Measurements from ENCODE around the gene NAV3.
A peak's percentile ranks its signal among the peaks of the same experiment; 100 is the strongest.

NAV3 gene

DNA sequence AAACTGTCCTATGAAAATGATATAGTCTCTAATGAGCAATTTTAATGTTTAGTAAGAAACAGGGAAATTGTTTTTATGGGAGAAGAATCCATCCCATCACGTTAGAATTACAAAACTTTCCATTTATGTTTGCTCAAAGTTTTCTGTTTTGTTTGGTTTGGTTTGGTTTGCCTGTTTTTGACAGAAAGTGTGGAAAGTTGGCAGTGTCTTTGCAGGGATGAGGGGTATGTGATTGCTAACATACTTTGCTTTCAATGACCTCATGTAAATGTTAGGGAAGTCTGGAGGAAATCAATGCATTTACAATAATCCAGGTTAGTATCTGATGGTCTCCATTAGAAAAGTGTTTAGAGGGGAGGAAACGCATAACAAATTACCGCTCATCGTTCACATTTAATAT lies 12.3 kb upstream of the NAV3 start:
- CTCF ChIA-PET: no interaction called here
- POLR2A ChIA-PET: no interaction called here
- no peak for DNase-seq
- Histone ChIP-seq H3K9me3 (ENCODE audit: control extremely low read depth in 1 of 5, control insufficient read depth in 4 of 5, insufficient read depth in 2 of 5, low read depth in 1 of 5, low read length in 4 of 5) (no peaks in the 10 kb centered on the region), H3K27ac (ENCODE audit: insufficient read depth in 1 of 2, low read depth in 1 of 2, low read length in 2 of 2, poor library complexity in 1 of 2, severe bottlenecking in 2 of 2) (no peak overlapping the region), H3K27me3 (replicated peaks in 2 of 5; ENCODE audit: control insufficient read depth in 4 of 5, insufficient read depth in 5 of 5, low read length in 4 of 5) (no peaks in the 10 kb centered on the region), H3K4me3 (ENCODE audit: control insufficient read depth in 1 of 7, extremely low read depth in 1 of 7, insufficient read depth in 4 of 7, low read depth in 2 of 7, low read length in 6 of 7) (no peak overlapping the region), H3K4me1 (ENCODE audit: control extremely low read depth in 1 of 4, control insufficient read depth in 4 of 4, insufficient read depth in 4 of 4, low read length in 3 of 4) (no peaks in the 10 kb centered on the region), H3K36me3 (ENCODE audit: control insufficient read depth in 4 of 4, insufficient read depth in 4 of 4, low read length in 3 of 4) (no peaks in the 10 kb centered on the region)
- no CpG with 5 or more reads among the region's 4 CpGs for WGBS (ENCODE audit: insufficient coverage)

DNA sequence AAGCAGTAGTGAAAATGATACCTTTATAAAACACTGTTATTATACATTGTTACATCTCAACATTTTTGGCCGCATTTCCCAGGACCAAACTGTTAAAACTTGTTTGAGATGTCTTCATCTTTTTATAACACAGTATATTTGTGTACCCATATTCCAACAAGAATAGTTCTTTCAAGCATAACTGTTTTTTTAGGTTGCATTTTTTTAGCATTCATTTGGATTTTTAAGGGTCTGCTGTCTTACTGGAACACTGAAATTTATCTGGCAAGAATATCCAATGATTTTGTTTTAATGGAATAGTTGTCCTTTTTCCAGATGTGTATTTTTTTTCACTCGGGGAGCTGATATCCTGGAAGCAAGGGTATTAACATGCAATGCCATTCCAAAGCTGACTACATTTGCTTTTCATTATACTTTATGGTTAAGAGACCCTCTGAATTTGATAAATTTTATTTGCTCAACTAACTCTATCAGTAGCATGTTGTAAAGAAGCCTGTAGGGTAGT lies 8.9 kb upstream of the NAV3 start:
- no peak overlapping the region for H3K27ac ChIP-seq (ENCODE audit: insufficient read depth in 1 of 2, low read depth in 1 of 2, low read length in 2 of 2, poor library complexity in 1 of 2, severe bottlenecking in 2 of 2)
- no peaks in the 10 kb centered on the region for H3K4me1 ChIP-seq (ENCODE audit: control extremely low read depth in 1 of 4, control insufficient read depth in 4 of 4, insufficient read depth in 4 of 4, low read length in 3 of 4)
- no peaks in the 10 kb centered on the region for H3K36me3 ChIP-seq (ENCODE audit: control insufficient read depth in 4 of 4, insufficient read depth in 4 of 4, low read length in 3 of 4)
- WGBS (ENCODE audit: insufficient coverage): no CpG with 5 or more reads among the region's 2 CpGs
- no peaks in the 10 kb centered on the region for H3K27me3 ChIP-seq (replicated peaks in 2 of 5; ENCODE audit: control insufficient read depth in 4 of 5, insufficient read depth in 5 of 5, low read length in 4 of 5)
- POLR2A ChIA-PET: no interaction called here
- H3K4me3 ChIP-seq (ENCODE audit: control insufficient read depth in 1 of 7, extremely low read depth in 1 of 7, insufficient read depth in 4 of 7, low read depth in 2 of 7, low read length in 6 of 7): no peak overlapping the region
- CTCF ChIA-PET: no interaction called here
- DNase-seq: no peak
- no peaks in the 10 kb centered on the region for H3K9me3 ChIP-seq (ENCODE audit: control extremely low read depth in 1 of 5, control insufficient read depth in 4 of 5, insufficient read depth in 2 of 5, low read depth in 1 of 5, low read length in 4 of 5)

DNA sequence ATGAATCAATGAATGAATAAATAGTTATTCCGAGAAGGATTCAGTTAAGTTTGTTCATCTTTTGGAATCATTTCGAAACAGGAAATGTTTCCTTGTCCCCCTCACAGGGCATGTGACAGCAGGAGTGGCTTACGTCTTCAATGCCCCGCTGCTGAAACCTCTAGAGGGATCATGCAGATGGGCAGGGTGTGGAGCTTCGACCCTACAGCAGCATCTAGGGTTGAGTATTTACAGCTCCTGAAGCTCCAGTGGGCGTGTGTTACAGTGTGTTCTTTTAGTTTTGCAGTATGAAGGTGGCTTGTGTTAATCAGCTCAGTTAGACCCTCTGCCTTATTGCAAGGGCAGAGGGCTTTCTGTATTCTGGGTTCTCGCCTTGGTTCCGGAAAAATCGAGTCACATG lies 2.6 kb downstream of the NAV3 start:
- ChIA-PET POLR2A (no interaction called here), CTCF (no interaction called here)
- no peaks in the 10 kb centered on the region for H3K27me3 ChIP-seq (replicated peaks in 2 of 5; ENCODE audit: control insufficient read depth in 4 of 5, insufficient read depth in 5 of 5, low read length in 4 of 5)
- no peak overlapping the region for H3K27ac ChIP-seq (ENCODE audit: insufficient read depth in 1 of 2, low read depth in 1 of 2, low read length in 2 of 2, poor library complexity in 1 of 2, severe bottlenecking in 2 of 2)
- WGBS (ENCODE audit: insufficient coverage): 80% methylated on average over 7 of the region's 9 CpGs
- no peaks in the 10 kb centered on the region for H3K36me3 ChIP-seq (ENCODE audit: control insufficient read depth in 4 of 4, insufficient read depth in 4 of 4, low read length in 3 of 4)
- no peaks in the 10 kb centered on the region for H3K4me1 ChIP-seq (ENCODE audit: control extremely low read depth in 1 of 4, control insufficient read depth in 4 of 4, insufficient read depth in 4 of 4, low read length in 3 of 4)
- no peak overlapping the region for H3K4me3 ChIP-seq (ENCODE audit: control insufficient read depth in 1 of 7, extremely low read depth in 1 of 7, insufficient read depth in 4 of 7, low read depth in 2 of 7, low read length in 6 of 7)
- DNase-seq: no peak
- H3K9me3 ChIP-seq (ENCODE audit: control extremely low read depth in 1 of 5, control insufficient read depth in 4 of 5, insufficient read depth in 2 of 5, low read depth in 1 of 5, low read length in 4 of 5): no peaks in the 10 kb centered on the region

DNA sequence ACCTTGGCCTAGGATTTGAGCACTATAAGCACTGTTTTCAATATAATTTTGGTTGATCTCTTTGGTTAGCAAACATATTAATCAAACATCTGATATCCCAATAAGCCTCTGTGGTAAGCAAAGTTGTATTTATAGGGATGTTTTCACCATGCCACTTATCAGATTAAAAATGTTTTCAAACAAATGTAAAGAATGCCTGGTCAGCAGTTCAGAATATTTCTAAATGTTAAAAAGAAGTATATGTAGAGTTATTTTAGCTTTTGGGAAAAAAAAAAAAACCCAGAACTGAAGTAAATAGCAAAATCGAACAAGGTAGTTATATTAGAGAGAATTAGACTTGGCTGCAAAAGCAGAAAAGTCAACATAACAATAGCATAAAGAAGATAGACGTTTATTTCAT lies 3.9 kb downstream of the NAV3 start:
- no CpG with 5 or more reads among the region's 2 CpGs for WGBS (ENCODE audit: insufficient coverage)
- no peaks in the 10 kb centered on the region for H3K9me3 ChIP-seq (ENCODE audit: control extremely low read depth in 1 of 5, control insufficient read depth in 4 of 5, insufficient read depth in 2 of 5, low read depth in 1 of 5, low read length in 4 of 5)
- no peak overlapping the region for H3K27ac ChIP-seq (ENCODE audit: insufficient read depth in 1 of 2, low read depth in 1 of 2, low read length in 2 of 2, poor library complexity in 1 of 2, severe bottlenecking in 2 of 2)
- no peaks in the 10 kb centered on the region for H3K4me1 ChIP-seq (ENCODE audit: control extremely low read depth in 1 of 4, control insufficient read depth in 4 of 4, insufficient read depth in 4 of 4, low read length in 3 of 4)
- DNase-seq: no peak
- no peak overlapping the region for H3K4me3 ChIP-seq (ENCODE audit: control insufficient read depth in 1 of 7, extremely low read depth in 1 of 7, insufficient read depth in 4 of 7, low read depth in 2 of 7, low read length in 6 of 7)
- no peaks in the 10 kb centered on the region for H3K27me3 ChIP-seq (replicated peaks in 2 of 5; ENCODE audit: control insufficient read depth in 4 of 5, insufficient read depth in 5 of 5, low read length in 4 of 5)
- ChIA-PET CTCF (no interaction called here), POLR2A (no interaction called here)
- no peaks in the 10 kb centered on the region for H3K36me3 ChIP-seq (ENCODE audit: control insufficient read depth in 4 of 4, insufficient read depth in 4 of 4, low read length in 3 of 4)

DNA sequence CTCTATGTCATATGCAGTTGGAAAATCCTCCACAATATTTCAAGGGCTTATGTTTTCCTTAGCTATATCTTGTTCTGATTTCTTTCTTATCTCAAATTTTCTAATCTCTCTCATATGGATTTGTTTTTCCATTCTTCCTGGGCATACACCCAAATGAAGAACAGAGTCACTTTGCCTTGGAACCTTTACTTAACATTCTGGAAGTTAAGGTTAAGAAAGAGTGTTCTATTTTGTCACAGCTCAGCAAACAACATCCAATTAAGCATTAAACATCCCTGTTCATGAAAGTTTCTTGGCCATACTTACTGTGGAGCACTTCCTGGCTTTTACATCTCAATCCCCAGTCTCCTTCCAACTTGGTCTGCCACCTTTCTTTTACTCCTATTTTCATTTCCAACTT lies 5.3 kb downstream of the NAV3 start:
- POLR2A ChIA-PET: no interaction called here
- Histone ChIP-seq H3K27ac (ENCODE audit: insufficient read depth in 1 of 2, low read depth in 1 of 2, low read length in 2 of 2, poor library complexity in 1 of 2, severe bottlenecking in 2 of 2) (no peak overlapping the region), H3K4me3 (ENCODE audit: control insufficient read depth in 1 of 7, extremely low read depth in 1 of 7, insufficient read depth in 4 of 7, low read depth in 2 of 7, low read length in 6 of 7) (no peak overlapping the region), H3K27me3 (replicated peaks in 2 of 5; ENCODE audit: control insufficient read depth in 4 of 5, insufficient read depth in 5 of 5, low read length in 4 of 5) (no peaks in the 10 kb centered on the region), H3K9me3 (ENCODE audit: control extremely low read depth in 1 of 5, control insufficient read depth in 4 of 5, insufficient read depth in 2 of 5, low read depth in 1 of 5, low read length in 4 of 5) (no peaks in the 10 kb centered on the region), H3K4me1 (ENCODE audit: control extremely low read depth in 1 of 4, control insufficient read depth in 4 of 4, insufficient read depth in 4 of 4, low read length in 3 of 4) (no peaks in the 10 kb centered on the region), H3K36me3 (ENCODE audit: control insufficient read depth in 4 of 4, insufficient read depth in 4 of 4, low read length in 3 of 4) (no peaks in the 10 kb centered on the region)
- DNase-seq: no peak
- CTCF ChIA-PET: no interaction called here

DNA sequence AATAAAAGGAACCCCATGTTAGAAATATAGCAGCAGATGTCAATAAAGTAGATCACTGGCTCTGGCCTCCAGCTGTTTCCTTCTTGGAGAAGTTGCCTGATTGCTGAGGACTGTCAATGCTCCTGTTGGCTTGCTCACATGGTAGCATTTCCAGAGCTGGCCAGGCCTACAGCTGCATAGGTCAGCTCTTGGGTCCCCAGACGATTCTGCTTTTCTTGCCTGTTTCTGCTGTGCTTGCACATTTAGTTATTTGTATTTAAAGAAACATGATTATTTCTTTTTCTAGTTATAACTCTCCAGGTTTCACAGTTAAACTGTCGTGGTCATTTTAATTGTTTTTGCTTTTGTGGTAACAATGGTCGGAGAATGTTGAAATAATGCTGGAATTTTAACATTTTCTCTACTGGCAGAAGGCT lies 7.2 kb downstream of the NAV3 start:
- no peak for DNase-seq
- Histone ChIP-seq H3K9me3 (ENCODE audit: control extremely low read depth in 1 of 5, control insufficient read depth in 4 of 5, insufficient read depth in 2 of 5, low read depth in 1 of 5, low read length in 4 of 5) (no peaks in the 10 kb centered on the region), H3K27ac (ENCODE audit: insufficient read depth in 1 of 2, low read depth in 1 of 2, low read length in 2 of 2, poor library complexity in 1 of 2, severe bottlenecking in 2 of 2) (no peak overlapping the region), H3K4me3 (ENCODE audit: control insufficient read depth in 1 of 7, extremely low read depth in 1 of 7, insufficient read depth in 4 of 7, low read depth in 2 of 7, low read length in 6 of 7) (no peak overlapping the region), H3K27me3 (replicated peaks in 2 of 5; ENCODE audit: control insufficient read depth in 4 of 5, insufficient read depth in 5 of 5, low read length in 4 of 5) (no peaks in the 10 kb centered on the region), H3K4me1 (ENCODE audit: control extremely low read depth in 1 of 4, control insufficient read depth in 4 of 4, insufficient read depth in 4 of 4, low read length in 3 of 4) (no peaks in the 10 kb centered on the region), H3K36me3 (ENCODE audit: control insufficient read depth in 4 of 4, insufficient read depth in 4 of 4, low read length in 3 of 4) (no peaks in the 10 kb centered on the region)
- CTCF ChIA-PET: no interaction called here
- POLR2A ChIA-PET: no interaction called here
- no CpG with 5 or more reads among the region's 3 CpGs for WGBS (ENCODE audit: insufficient coverage)

DNA sequence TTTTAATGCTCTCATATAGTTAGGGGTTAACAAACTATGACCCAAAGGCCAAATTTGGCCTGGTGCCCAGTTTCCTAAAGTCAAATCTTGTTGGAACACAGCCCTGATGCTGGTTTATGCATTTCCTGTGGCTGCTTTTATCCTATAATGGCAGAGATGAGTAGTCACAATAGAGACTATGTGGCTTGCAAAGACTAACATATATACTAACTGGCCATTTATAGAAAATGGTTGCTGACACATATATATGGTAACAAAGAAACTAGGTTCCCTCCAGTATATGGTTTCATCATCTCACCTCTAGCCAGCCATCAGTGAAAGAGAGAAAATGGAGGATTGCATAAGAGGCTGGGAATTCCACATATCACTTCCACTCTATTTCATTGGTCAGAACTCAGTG lies 10.8 kb downstream of the NAV3 start:
- CTCF ChIA-PET: no interaction called here
- H3K9me3 ChIP-seq (ENCODE audit: control extremely low read depth in 1 of 5, control insufficient read depth in 4 of 5, insufficient read depth in 2 of 5, low read depth in 1 of 5, low read length in 4 of 5): no peaks in the 10 kb centered on the region
- H3K27me3 ChIP-seq (replicated peaks in 2 of 5; ENCODE audit: control insufficient read depth in 4 of 5, insufficient read depth in 5 of 5, low read length in 4 of 5): no peaks in the 10 kb centered on the region
- no peak overlapping the region for H3K4me3 ChIP-seq (ENCODE audit: control insufficient read depth in 1 of 7, extremely low read depth in 1 of 7, insufficient read depth in 4 of 7, low read depth in 2 of 7, low read length in 6 of 7)
- H3K27ac ChIP-seq (ENCODE audit: insufficient read depth in 1 of 2, low read depth in 1 of 2, low read length in 2 of 2, poor library complexity in 1 of 2, severe bottlenecking in 2 of 2): no peak overlapping the region
- POLR2A ChIA-PET: no interaction called here
- DNase-seq: peak in 2 of 3 donors; percentile 1 to 3
- no peaks in the 10 kb centered on the region for H3K4me1 ChIP-seq (ENCODE audit: control extremely low read depth in 1 of 4, control insufficient read depth in 4 of 4, insufficient read depth in 4 of 4, low read length in 3 of 4)
- H3K36me3 ChIP-seq (ENCODE audit: control insufficient read depth in 4 of 4, insufficient read depth in 4 of 4, low read length in 3 of 4): no peaks in the 10 kb centered on the region

DNA sequence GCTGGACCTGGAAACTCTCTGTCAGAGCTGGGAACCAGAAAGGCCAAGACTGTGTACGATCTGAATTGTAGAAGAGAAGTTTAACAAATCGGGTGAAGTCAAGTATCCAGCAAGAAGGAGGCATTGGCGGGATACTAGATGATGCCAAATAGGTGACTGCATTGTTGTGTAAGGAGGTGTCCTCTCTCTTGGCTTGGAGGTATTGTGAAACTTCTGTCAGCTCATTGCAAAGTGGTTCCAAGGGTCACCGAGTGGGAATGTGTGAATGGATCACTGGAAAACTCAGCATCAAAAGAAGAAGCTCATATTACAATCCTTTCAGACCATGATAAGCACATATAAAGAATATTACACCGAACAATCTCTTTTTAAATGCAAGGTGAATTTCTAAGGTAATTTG lies 11.7 kb downstream of the NAV3 start:
- WGBS (ENCODE audit: insufficient coverage): 94% methylated on average over 2 of the region's 5 CpGs
- POLR2A ChIA-PET: no interaction called here

More for the DNA sequence above, 11.7 kb downstream of the NAV3 start:
- CTCF ChIA-PET: no interaction called here
- H3K9me3 ChIP-seq (ENCODE audit: control extremely low read depth in 1 of 5, control insufficient read depth in 4 of 5, insufficient read depth in 2 of 5, low read depth in 1 of 5, low read length in 4 of 5): no peaks in the 10 kb centered on the region
- no peaks in the 10 kb centered on the region for H3K27me3 ChIP-seq (replicated peaks in 2 of 5; ENCODE audit: control insufficient read depth in 4 of 5, insufficient read depth in 5 of 5, low read length in 4 of 5)
- no peak for DNase-seq
- H3K4me1 ChIP-seq (ENCODE audit: control extremely low read depth in 1 of 4, control insufficient read depth in 4 of 4, insufficient read depth in 4 of 4, low read length in 3 of 4): no peaks in the 10 kb centered on the region
- H3K27ac ChIP-seq (ENCODE audit: insufficient read depth in 1 of 2, low read depth in 1 of 2, low read length in 2 of 2, poor library complexity in 1 of 2, severe bottlenecking in 2 of 2): no peak overlapping the region
- no peak overlapping the region for H3K4me3 ChIP-seq (ENCODE audit: control insufficient read depth in 1 of 7, extremely low read depth in 1 of 7, insufficient read depth in 4 of 7, low read depth in 2 of 7, low read length in 6 of 7)
- no peaks in the 10 kb centered on the region for H3K36me3 ChIP-seq (ENCODE audit: control insufficient read depth in 4 of 4, insufficient read depth in 4 of 4, low read length in 3 of 4)
